ENCODE measurements around the gene NUMB. TPM values are rescaled to one million over a fixed set of nuclear protein-coding genes. Genes with fewer than 3 reads are reported as not detected.

NUMB gene
- total and polyA plus RNA-seq, 2 of the 13 experiments (the other 11 are each of a cell fraction or from before 2014, with no cell fraction given) = 20.3 to 71.1 TPM

Small RNAs within 50 kb of the gene (small RNA-seq; reads per million reads assigned to genes)
- 0 reads per million in 3 experiments for gene RNU6-419P (ENCODE audit: insufficient read depth in 2 of 3, insufficient read length in 3 of 3, low read depth in 2 of 3, low replicate concordance in 1 of 3)

Other genes starting within 250 kb of the NUMB start
- gene PAPLN, start 221.0 kb downstream of the NUMB start, total RNA-seq (2016; rRNA removed; fragmentation: Illumina TruSeq; extraction: Trizol) = not detected in 2 replicates
- not detected in 2 replicates for gene PAPLN, start 221.0 kb downstream of the NUMB start, polyA plus RNA-seq (2011; rRNA removed)
- gene RIOX1, start 32.4 kb upstream of the NUMB start, total RNA-seq (2016; rRNA removed; fragmentation: Illumina TruSeq; extraction: Trizol) = 15.0 and 15.9 TPM in 2 replicates
- gene RIOX1, start 32.4 kb upstream of the NUMB start, polyA plus RNA-seq (2011; rRNA removed) = 4.5 and 6.4 TPM in 2 replicates
- gene ACOT1, start 78.6 kb upstream of the NUMB start, total RNA-seq (2016; rRNA removed; fragmentation: Illumina TruSeq; extraction: Trizol) = 38.2 and 40.4 TPM in 2 replicates
- gene ACOT1, start 78.6 kb upstream of the NUMB start, polyA plus RNA-seq (2011; rRNA removed) = 24.3 and 31.6 TPM in 2 replicates
- gene HEATR4, start 100.4 kb upstream of the NUMB start, total RNA-seq (2016; rRNA removed; fragmentation: Illumina TruSeq; extraction: Trizol) = 0.22 TPM in 1 of 2 replicates, not detected in the other
- gene HEATR4, start 100.4 kb upstream of the NUMB start, polyA plus RNA-seq (2011; rRNA removed) = 0.08 TPM in 1 of 2 replicates, not detected in the other
- 110 and 124 TPM in 2 replicates for gene ACOT2, start 110.7 kb upstream of the NUMB start, total RNA-seq (2016; rRNA removed; fragmentation: Illumina TruSeq; extraction: Trizol)
- 60.0 and 71.6 TPM in 2 replicates for gene ACOT2, start 110.7 kb upstream of the NUMB start, polyA plus RNA-seq (2011; rRNA removed)
- gene ACOT4, start 133.3 kb upstream of the NUMB start, total RNA-seq (2016; rRNA removed; fragmentation: Illumina TruSeq; extraction: Trizol) = 0.04 TPM in 1 of 2 replicates, not detected in the other
- 0.05 TPM in 1 of 2 replicates, not detected in the other for gene ACOT4, start 133.3 kb upstream of the NUMB start, polyA plus RNA-seq (2011; rRNA removed)
- gene ACOT6, start 154.0 kb upstream of the NUMB start, total RNA-seq (2016; rRNA removed; fragmentation: Illumina TruSeq; extraction: Trizol) = 0.27 TPM in 1 of 2 replicates, not detected in the other
- gene ACOT6, start 154.0 kb upstream of the NUMB start, polyA plus RNA-seq (2011; rRNA removed) = 0.15 and 0.24 TPM in 2 replicates
- gene DNAL1, start 186.4 kb upstream of the NUMB start, total RNA-seq (2016; rRNA removed; fragmentation: Illumina TruSeq; extraction: Trizol) = 13.3 and 13.5 TPM in 2 replicates
- gene DNAL1, start 186.4 kb upstream of the NUMB start, polyA plus RNA-seq (2011; rRNA removed) = 0.84 and 1.4 TPM in 2 replicates